H1 (cell line): Measurements from ENCODE around the gene TTC4. TPM values are rescaled to one million over a fixed set of nuclear protein-coding genes. Genes with fewer than 3 reads are reported as not detected.
A peak's percentile ranks its signal among the peaks of the same experiment; 100 is the strongest.

ENCODE experiments used
- CTCF ChIA-PET: fragments of 300-600 bp; sonication (Branson Sonifier 250); formaldehyde crosslinking; loops from one replicate; lab custom pipeline; 2021; ENCODE audit not compliant: partially characterized antibody; lab: Charles Lee
- POLR2A ChIA-PET: fragments of 300-600 bp; sonication (Branson Sonifier 250); formaldehyde crosslinking; loops from one replicate; lab custom pipeline; 2021; ENCODE audit warnings: inconsistent platforms; ENCODE audit not compliant: partially characterized antibody; lab: Charles Lee
- DNase-seq, 2 experiments: peaks; one replicate each; pipeline versions ENCODE4 v3.0.0 to v3.0.0-alpha.2; 2010 to 2022; ENCODE audit warnings: low spot score in 2 of 2, low read depth in 1 of 2, mixed read lengths in 1 of 2
- FAIRE-seq: peaks from 2 replicates; lab custom pipeline; 2011; peaks lifted over from hg19 to GRCh38; lab: Jason Lieb, UNC
- H2AFZ ChIP-seq: 2 replicates; pipeline ENCODE4 v1.8.1; 2012; ENCODE audit warnings: low read length, inconsistent platforms
- H2AK5ac ChIP-seq: 2 replicates; pipeline ENCODE4 v1.6.1; 2013; ENCODE audit warnings: low read depth, low read length
- H2BK120ac ChIP-seq: replicated peaks from 2 replicates; pipeline ENCODE3; 2013; ENCODE audit warnings: low read depth, low read length, inconsistent platforms
- H2BK12ac ChIP-seq: 2 replicates; pipeline ENCODE4 v1.6.1; 2013; ENCODE audit warnings: low read depth, low read length
- H2BK15ac ChIP-seq: 2 replicates; pipeline ENCODE4 v1.6.1; 2013; ENCODE audit warnings: low read length
- H2BK20ac ChIP-seq: 2 replicates; pipeline ENCODE4 v1.6.1; 2013; ENCODE audit warnings: low read length
- H2BK5ac ChIP-seq: 2 replicates; pipeline ENCODE4 v1.6.1; 2013; ENCODE audit warnings: low read depth, low read length
- H3K14ac ChIP-seq: 2 replicates; pipeline ENCODE4 v1.6.1; 2013; ENCODE audit warnings: inconsistent platforms; ENCODE audit not compliant: insufficient read length
- H3K18ac ChIP-seq: 2 replicates; pipeline ENCODE4 v1.6.1; 2013; ENCODE audit warnings: low read length; ENCODE audit errors: extremely low read depth
- H3K23ac ChIP-seq: 2 replicates; pipeline ENCODE4 v1.6.1; 2013; ENCODE audit warnings: inconsistent platforms; ENCODE audit not compliant: insufficient read length
- H3K23me2 ChIP-seq: 2 replicates; pipeline ENCODE4 v1.6.1; 2013; ENCODE audit warnings: low read depth, low read length
- H3K27ac ChIP-seq: 2 replicates; pipeline ENCODE4 v1.6.1; 2011; ENCODE audit warnings: low read depth, low read length, inconsistent platforms
- H3K27me3 ChIP-seq, 4 experiments: replicated peaks in 1 of 4; 1 replicate in 1 of 4; 2 replicates in 3 of 4; pipeline versions ENCODE4 v1.6.1 to v1.8.1; 2011 to 2013; ENCODE audit warnings: low read length in 3 of 4, mild to moderate bottlenecking in 3 of 4, inconsistent platforms in 2 of 4, mixed read lengths in 2 of 4, moderate library complexity in 1 of 4; ENCODE audit not compliant: control insufficient read depth in 3 of 4, insufficient read depth in 3 of 4; ENCODE audit errors: extremely low read depth in 1 of 4
- H3K36me3 ChIP-seq, 4 experiments: 2 replicates each; pipeline versions ENCODE4 v1.6.1 to v1.8.1; 2011 to 2013; ENCODE audit warnings: mild to moderate bottlenecking in 4 of 4, low read length in 3 of 4, moderate library complexity in 2 of 4, control low read depth in 1 of 4, inconsistent platforms in 1 of 4; ENCODE audit not compliant: insufficient read depth in 4 of 4, control insufficient read depth in 2 of 4
- H3K4ac ChIP-seq: replicated peaks from 2 replicates; pipeline ENCODE3; 2013; ENCODE audit warnings: low read length, low read depth, mixed read lengths, inconsistent platforms; ENCODE audit not compliant: insufficient read length
- H3K4me1 ChIP-seq, 4 experiments: replicated peaks in 1 of 4; 1 replicate in 1 of 4; 2 replicates in 3 of 4; pipeline versions ENCODE4 v1.6.1 to v1.8.1; 2011 to 2013; ENCODE audit warnings: low read length in 3 of 4, inconsistent platforms in 2 of 4, mixed read lengths in 1 of 4; ENCODE audit not compliant: insufficient read depth in 4 of 4, control insufficient read depth in 3 of 4
- H3K4me2 ChIP-seq, 2 experiments: 2 replicates each; pipeline versions ENCODE4 v1.6.1 to v1.8.1; 2011 to 2013; ENCODE audit warnings: low read depth in 2 of 2, low read length in 2 of 2, control low read depth in 1 of 2, inconsistent platforms in 1 of 2, mild to moderate bottlenecking in 1 of 2; ENCODE audit not compliant: insufficient read depth in 1 of 2
- H3K4me3 ChIP-seq, 4 experiments: fragments of 200-600, 300-600 bp in 1 of 4; sonication (generic), shearing (Covaris generic), sonication (Bioruptor Twin) in 1 of 4; 2 replicates each; pipeline versions ENCODE4 v1.5.1 to v1.8.1; 2011 to 2016; ENCODE audit warnings: low read length in 4 of 4, low read depth in 3 of 4, control low read depth in 2 of 4, inconsistent platforms in 2 of 4, mild to moderate bottlenecking in 2 of 4, mixed read lengths in 1 of 4, moderate library complexity in 1 of 4; ENCODE audit not compliant: insufficient read depth in 2 of 4; ENCODE audit errors: extremely low read depth in 1 of 4
- H3K56ac ChIP-seq: replicated peaks from 2 replicates; pipeline ENCODE3; 2013; ENCODE audit warnings: low read depth, mild to moderate bottlenecking, mixed read lengths, low read length, inconsistent platforms; ENCODE audit not compliant: insufficient read length
- H3K79me1 ChIP-seq: 2 replicates; pipeline ENCODE4 v1.6.1; 2013; ENCODE audit warnings: low read depth, low read length, control low read depth
- H3K79me2 ChIP-seq, 2 experiments: 2 replicates each; pipeline versions ENCODE4 v1.6.1 to v1.8.1; 2012 to 2013; ENCODE audit warnings: low read length in 2 of 2, mild to moderate bottlenecking in 2 of 2, inconsistent platforms in 1 of 2; ENCODE audit not compliant: insufficient read depth in 2 of 2, control insufficient read depth in 1 of 2
- H3K9ac ChIP-seq, 4 experiments: replicated peaks in 1 of 4; 1 replicate in 1 of 4; 2 replicates in 3 of 4; pipeline versions ENCODE4 v1.6.1 to v1.8.1; 2011 to 2013; ENCODE audit warnings: low read depth in 3 of 4, low read length in 3 of 4, control low read depth in 2 of 4, mild to moderate bottlenecking in 2 of 4, moderate library complexity in 2 of 4, inconsistent platforms in 1 of 4; ENCODE audit errors: extremely low read depth in 1 of 4
- H3K9me3 ChIP-seq, 2 experiments: 2 replicates each; pipeline versions ENCODE4 v1.6.1 to v1.8.1; 2012 to 2013; ENCODE audit warnings: mild to moderate bottlenecking in 2 of 2, moderate library complexity in 2 of 2, control low read depth in 1 of 2, inconsistent platforms in 1 of 2, low read depth in 1 of 2, low read length in 1 of 2, mixed read lengths in 1 of 2; ENCODE audit not compliant: insufficient read depth in 2 of 2
- H4K20me1 ChIP-seq, 2 experiments: replicated peaks in 1 of 2; 2 replicates each; pipeline versions ENCODE3 to v1.8.1; 2011 to 2013; ENCODE audit warnings: inconsistent platforms in 2 of 2, low read length in 2 of 2, mild to moderate bottlenecking in 1 of 2; ENCODE audit not compliant: insufficient read depth in 2 of 2, control insufficient read depth in 1 of 2
- H4K5ac ChIP-seq: 2 replicates; pipeline ENCODE4 v1.6.1; 2013; ENCODE audit warnings: low read length, low read depth, mixed read lengths, inconsistent platforms; ENCODE audit not compliant: insufficient read length
- H4K8ac ChIP-seq: 2 replicates; pipeline ENCODE4 v1.8.0; 2013; ENCODE audit warnings: mild to moderate bottlenecking, moderate library complexity, low read length, inconsistent platforms; ENCODE audit not compliant: insufficient read depth; ENCODE audit errors: extremely low read depth
- H4K91ac ChIP-seq: replicated peaks from 2 replicates; pipeline ENCODE3; 2013; ENCODE audit warnings: low read length, mixed read lengths, inconsistent platforms; ENCODE audit not compliant: insufficient read length
- ASH2L ChIP-seq: fragments of 200-600, 300-600 bp; sonication (generic); IDR thresholded peaks from one replicate; pipeline ENCODE4 v1.7.1; 2017; ENCODE audit warnings: low read length
- CEBPB ChIP-seq: IDR thresholded peaks from 2 replicates; pipeline ENCODE4 v1.6.1; 2012; ENCODE audit warnings: low read depth, low read length
- CHD2 ChIP-seq: IDR thresholded peaks from 2 replicates; pipeline ENCODE4 v1.6.1; 2012; ENCODE audit warnings: low read length, improper control_type of control experiment
- E2F6 ChIP-seq: IDR thresholded peaks from 2 replicates; pipeline ENCODE4 v1.6.1; 2012; ENCODE audit warnings: inconsistent platforms
- MAX ChIP-seq: IDR thresholded peaks from 2 replicates; pipeline ENCODE4 v1.6.1; 2012; ENCODE audit warnings: inconsistent platforms
- POLR2AphosphoS5 ChIP-seq: IDR thresholded peaks from 2 replicates; pipeline ENCODE4 v1.6.1; 2011; ENCODE audit warnings: low read depth, low read length
- SP1 ChIP-seq: IDR thresholded peaks from 2 replicates; pipeline ENCODE4 v1.6.1; 2011; ENCODE audit warnings: low read depth, low read length
- SP2 ChIP-seq: IDR thresholded peaks from 2 replicates; pipeline ENCODE4 v1.6.1; 2012; ENCODE audit warnings: mild to moderate bottlenecking, low read length, inconsistent platforms
- WGBS, 2 experiments: shearing (Covaris generic) in 1 of 2; methylation state at CpG; one replicate each; pipeline versions ENCODE4 v1.1.6 to v1.1.7; 2013 to 2015; ENCODE audit warnings: low lambda C conversion rate in 2 of 2, mixed read lengths in 2 of 2, inconsistent platforms in 1 of 2, low coverage in 1 of 2, missing lambda C conversion rate in 1 of 2; ENCODE audit not compliant: insufficient replicate concordance in 2 of 2, insufficient coverage in 1 of 2, insufficient read length in 1 of 2; ENCODE audit errors: extremely low coverage in 1 of 2, missing lambda C conversion rate in 1 of 2; 5-methylcytosine and 5-hydroxymethylcytosine counted together
- polyA plus RNA-seq, 7 experiments: library from polyadenylated mRNA; depleted of rRNA in 3 of 7; stranded (reverse) in 5 of 7; unstranded in 2 of 7; fragments of >200 nt in 5 of 7; fragments of 200-250 nt in 2 of 7; gene quantifications; 1 replicate in 5 of 7; 2 replicates in 1 of 7; 4 replicates in 1 of 7; pipeline versions ENCODE4 v1.2.1 to v1.2.3, GENCODE V29; 2011 to 2013; ENCODE audit warnings: missing spikeins in 2 of 7, mixed read lengths in 2 of 7
- total RNA-seq: library from RNA; stranded (reverse); fragmentation: NEBNext Ultra II Directional; extraction: Animal tissue kit (Norgen Biotek cat#: 25700); gene quantifications from 2 replicates; pipeline ENCODE4 v1.2.1, GENCODE V29; 2021
- TF ChIP-seq, protein P1 (sequence below): IDR thresholded peaks from 2 replicates; pipeline ENCODE4 v1.6.1; 2011; ENCODE audit warnings: low read length, improper control_type of control experiment

The TTC4 gene
- total and polyA plus RNA-seq, 2 of the 8 experiments (the other 6 are each of a cell fraction or from before 2014, with no cell fraction given), result 21.0 to 25.1 TPM

- H3K14ac ChIP-seq, result no peak overlapping the region
- no peak overlapping the region for H2BK12ac ChIP-seq
- H3K27me3 ChIP-seq, result peaks cover 0 to 4% (median 0%) of the 10 kb centered on the region in 4 experiments; a peak in 1 of 7 replicates
- no peak overlapping the region for H3K27ac ChIP-seq
- no peaks in the 10 kb centered on the region for H3K23me2 ChIP-seq
- peak overlapping the region; percentile 28; the same call in 1 of the 2 replicates for H4K8ac ChIP-seq
- no peak overlapping the region for H2BK20ac ChIP-seq
- no peaks in the 10 kb centered on the region for H4K20me1 ChIP-seq
- peak overlapping the region; percentile 54 for H4K91ac ChIP-seq
- WGBS, 2 experiments, result 45% methylated on average over 15 of the region's 15 CpGs; no CpG with 5 or more reads in 1 of the 2 experiments
- peaks cover 2% of the 10 kb centered on the region; the same call in 1 of the 2 replicates for H3K79me1 ChIP-seq
- no peak overlapping the region for H3K56ac ChIP-seq
- FAIRE-seq (peak; percentile 94), DNase-seq (peak; percentile 49 to 89)
- H3K4me2 ChIP-seq, result peak overlapping the region in 1 of 2 experiments; percentile 44; a peak in 2 of 4 replicates
- no peak overlapping the region; the same call in 1 of the 2 replicates for H2BK5ac ChIP-seq
- no peak overlapping the region for H2AK5ac ChIP-seq
- H3K9ac ChIP-seq, result no peak overlapping the region
- peak overlapping the region; percentile 73 for H2AFZ ChIP-seq
- CTCF ChIA-PET, result interaction anchor here (0.7 to 4.7 kb wide), 6 partner anchors 16 to 77 kb away, joined by 3 to 31 read pairs (median 3); partner anchors contain the start of gene TTC22
- no peaks in the 10 kb centered on the region for H3K79me2 ChIP-seq
- no peak overlapping the region for H2BK15ac ChIP-seq
- peak overlapping the region; percentile 1 for H4K5ac ChIP-seq
- no peak overlapping the region for H3K23ac ChIP-seq
- no peak overlapping the region; the same call in 1 of the 2 replicates for H3K18ac ChIP-seq
- TF ChIP-seq SP2 (peak; percentile 67), POLR2AphosphoS5 (no peak), E2F6 (peak; percentile 69), SP1 (peak; percentile 93), ASH2L (no peak), CEBPB (no peak), CHD2 (peak; percentile 75; the same call in 1 of the 2 replicates), MAX (0 out of 2 replicates have a peak, but pooled peaks have one; percentile 45)
- TF ChIP-seq, protein P1, sequence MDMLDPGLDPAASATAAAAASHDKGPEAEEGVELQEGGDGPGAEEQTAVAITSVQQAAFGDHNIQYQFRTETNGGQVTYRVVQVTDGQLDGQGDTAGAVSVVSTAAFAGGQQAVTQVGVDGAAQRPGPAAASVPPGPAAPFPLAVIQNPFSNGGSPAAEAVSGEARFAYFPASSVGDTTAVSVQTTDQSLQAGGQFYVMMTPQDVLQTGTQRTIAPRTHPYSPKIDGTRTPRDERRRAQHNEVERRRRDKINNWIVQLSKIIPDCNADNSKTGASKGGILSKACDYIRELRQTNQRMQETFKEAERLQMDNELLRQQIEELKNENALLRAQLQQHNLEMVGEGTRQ, result peak; percentile 91
- no peak overlapping the region for H2BK120ac ChIP-seq
- H3K9me3 ChIP-seq, result no peaks in the 10 kb centered on the region
- peaks cover 0 to 4% (median 3%) of the 10 kb centered on the region in 4 experiments; a peak in 2 of 7 replicates for H3K4me1 ChIP-seq
- no peak overlapping the region for H3K4ac ChIP-seq
- no peaks in the 10 kb centered on the region for H3K36me3 ChIP-seq
- peak overlapping the region in 1 of 4 experiments; percentile 17; a peak in 1 of 8 replicates for H3K4me3 ChIP-seq
- POLR2A ChIA-PET, result no interaction called here
These were observed 59.3 kb downstream of the TTC4 start for GRCh38 chr1:54774820-54775498.
